ENCODE measurements around the gene PDZD7. TPM values are rescaled to one million over a fixed set of nuclear protein-coding genes. Genes with fewer than 3 reads are reported as not detected.

Gene PDZD7
- total RNA-seq, 3 donors from 2014 or later = 0.28 to 0.43 TPM; not detected in 1

DNA sequence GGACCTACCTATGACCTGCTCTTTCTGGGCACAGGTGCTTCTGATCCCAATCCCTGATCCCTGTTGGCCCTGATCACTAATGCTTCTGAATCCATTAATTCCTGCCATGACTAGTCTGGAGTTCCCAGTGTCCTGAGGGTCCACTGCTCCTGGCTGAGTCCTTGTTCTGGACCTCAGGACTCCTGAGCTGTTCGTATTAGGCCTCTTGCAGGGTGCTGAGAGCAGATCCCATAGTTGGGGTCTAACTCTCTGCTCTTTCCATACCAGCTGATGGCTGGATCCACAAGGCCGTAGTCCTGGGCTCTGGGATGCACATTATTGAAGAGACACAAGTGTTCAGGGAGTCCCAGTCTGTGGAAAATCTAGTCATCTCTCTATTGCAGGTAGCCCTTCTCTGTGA is 50.6 kb downstream of the PDZD7 start:
- H3K4me1 ChIP-seq (ENCODE audit: low read depth) = no peaks in the 10 kb centered on the region
- DNase-seq (no peak), ATAC-seq (no peak)
- H3K4me3 ChIP-seq = no peak overlapping the region
- H3K9me3 ChIP-seq = no peaks in the 10 kb centered on the region
- TF ChIP-seq, protein P1, sequence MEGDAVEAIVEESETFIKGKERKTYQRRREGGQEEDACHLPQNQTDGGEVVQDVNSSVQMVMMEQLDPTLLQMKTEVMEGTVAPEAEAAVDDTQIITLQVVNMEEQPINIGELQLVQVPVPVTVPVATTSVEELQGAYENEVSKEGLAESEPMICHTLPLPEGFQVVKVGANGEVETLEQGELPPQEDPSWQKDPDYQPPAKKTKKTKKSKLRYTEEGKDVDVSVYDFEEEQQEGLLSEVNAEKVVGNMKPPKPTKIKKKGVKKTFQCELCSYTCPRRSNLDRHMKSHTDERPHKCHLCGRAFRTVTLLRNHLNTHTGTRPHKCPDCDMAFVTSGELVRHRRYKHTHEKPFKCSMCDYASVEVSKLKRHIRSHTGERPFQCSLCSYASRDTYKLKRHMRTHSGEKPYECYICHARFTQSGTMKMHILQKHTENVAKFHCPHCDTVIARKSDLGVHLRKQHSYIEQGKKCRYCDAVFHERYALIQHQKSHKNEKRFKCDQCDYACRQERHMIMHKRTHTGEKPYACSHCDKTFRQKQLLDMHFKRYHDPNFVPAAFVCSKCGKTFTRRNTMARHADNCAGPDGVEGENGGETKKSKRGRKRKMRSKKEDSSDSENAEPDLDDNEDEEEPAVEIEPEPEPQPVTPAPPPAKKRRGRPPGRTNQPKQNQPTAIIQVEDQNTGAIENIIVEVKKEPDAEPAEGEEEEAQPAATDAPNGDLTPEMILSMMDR (IDR thresholded peaks at IDR 0.05) = no peak
- intact Hi-C loops (cut with DNase I, micrococcal nuclease) = no loop called here
- H3K36me3 ChIP-seq (ENCODE audit: low read depth) = peaks cover 7% of the 10 kb centered on the region

DNA sequence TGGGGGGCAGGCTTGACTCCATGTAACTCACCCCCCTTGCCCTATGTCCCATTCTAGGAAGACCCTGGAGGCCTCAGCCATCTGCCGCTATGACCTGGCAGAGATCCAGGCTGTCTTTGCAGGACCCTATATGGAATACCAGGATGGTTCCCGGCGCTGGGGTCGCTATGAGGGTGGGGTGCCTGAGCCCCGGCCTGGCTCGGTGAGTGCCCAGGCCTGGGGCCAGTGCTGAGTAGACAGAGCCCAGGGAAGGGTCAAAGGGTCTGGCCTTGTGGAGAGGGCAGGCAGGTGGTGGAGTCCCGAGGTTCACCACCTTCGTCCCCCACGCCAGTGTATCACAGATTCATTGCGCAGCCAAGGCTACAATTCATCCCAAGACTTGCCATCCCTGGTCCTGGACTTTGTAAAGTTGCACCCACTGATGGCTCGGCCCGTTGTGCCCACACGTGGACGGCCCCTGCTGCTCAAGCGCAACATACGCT is 51.1 kb downstream of the PDZD7 start:
- Histone ChIP-seq H3K4me1 (ENCODE audit: low read depth) (no peaks in the 10 kb centered on the region), H3K9me3 (no peaks in the 10 kb centered on the region), H3K36me3 (ENCODE audit: low read depth) (peaks cover 7% of the 10 kb centered on the region), H3K4me3 (no peak overlapping the region)
- ATAC-seq (no peak), DNase-seq (no peak)
- TF ChIP-seq, protein P1 (IDR thresholded peaks at IDR 0.05) = no peak
- intact Hi-C loops (cut with DNase I, micrococcal nuclease) = no loop called here

DNA sequence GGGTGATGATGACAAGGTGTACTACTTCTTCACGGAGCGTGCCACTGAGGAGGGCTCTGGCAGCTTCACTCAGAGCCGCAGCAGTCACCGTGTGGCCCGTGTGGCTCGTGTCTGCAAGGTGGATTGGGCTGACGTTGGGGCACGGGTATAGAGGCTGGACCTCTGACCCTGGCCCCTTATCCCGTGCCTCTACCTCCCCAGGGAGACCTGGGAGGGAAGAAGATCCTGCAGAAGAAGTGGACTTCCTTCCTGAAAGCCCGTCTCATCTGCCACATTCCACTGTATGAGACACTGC is 52.1 kb downstream of the PDZD7 start:
- no peak for ATAC-seq
- Histone ChIP-seq H3K4me3 (no peak overlapping the region), H3K36me3 (ENCODE audit: low read depth) (peaks cover 7% of the 10 kb centered on the region), H3K4me1 (ENCODE audit: low read depth) (no peaks in the 10 kb centered on the region), H3K9me3 (no peaks in the 10 kb centered on the region)
- intact Hi-C loops (cut with DNase I, micrococcal nuclease) = no loop called here
- TF ChIP-seq, protein P1 (IDR thresholded peaks at IDR 0.05) = no peak
- no peak for DNase-seq

DNA sequence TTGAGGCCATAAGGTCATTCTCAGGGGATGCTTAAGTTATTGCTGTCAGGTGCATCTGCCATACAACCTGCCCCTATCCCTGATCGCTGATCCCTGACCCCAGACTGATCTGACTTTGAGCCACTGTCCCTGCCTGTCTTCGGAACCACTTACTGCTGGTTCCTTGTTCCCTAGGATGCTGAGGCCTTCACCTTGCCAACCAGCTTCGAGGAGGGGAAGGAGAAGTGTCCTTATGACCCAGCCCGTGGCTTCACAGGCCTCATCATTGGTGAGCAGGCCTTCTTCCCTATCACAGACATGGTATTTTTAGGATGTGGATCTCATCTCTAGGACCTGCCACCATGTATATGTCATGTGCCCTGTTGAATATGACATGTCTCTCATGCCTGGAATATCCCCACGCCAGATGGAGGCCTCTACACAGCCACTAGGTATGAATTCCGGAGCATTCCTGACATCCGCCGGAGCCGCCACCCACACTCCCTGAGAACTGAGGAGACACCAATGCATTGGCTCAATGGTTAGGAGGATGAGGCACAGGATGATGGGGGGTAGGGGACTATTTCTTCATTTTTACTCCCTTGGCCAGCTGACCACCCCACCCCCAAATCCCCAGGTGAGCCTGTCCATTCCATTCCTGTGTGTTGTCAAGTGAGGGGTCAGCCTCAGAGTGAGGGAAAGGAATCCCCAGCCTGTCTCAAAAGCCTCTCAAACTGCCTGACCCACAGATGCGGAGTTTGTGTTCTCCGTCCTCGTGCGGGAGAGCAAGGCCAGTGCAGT is 52.6 kb downstream of the PDZD7 start:
- Histone ChIP-seq H3K36me3 (ENCODE audit: low read depth) (peaks cover 7% of the 10 kb centered on the region), H3K4me1 (ENCODE audit: low read depth) (no peaks in the 10 kb centered on the region), H3K9me3 (no peaks in the 10 kb centered on the region), H3K4me3 (no peak overlapping the region)
- intact Hi-C loops (cut with DNase I, micrococcal nuclease) = no loop called here
- TF ChIP-seq, protein P1 (IDR thresholded peaks at IDR 0.05) = no peak
- no peak for ATAC-seq
- DNase-seq = no peak

DNA sequence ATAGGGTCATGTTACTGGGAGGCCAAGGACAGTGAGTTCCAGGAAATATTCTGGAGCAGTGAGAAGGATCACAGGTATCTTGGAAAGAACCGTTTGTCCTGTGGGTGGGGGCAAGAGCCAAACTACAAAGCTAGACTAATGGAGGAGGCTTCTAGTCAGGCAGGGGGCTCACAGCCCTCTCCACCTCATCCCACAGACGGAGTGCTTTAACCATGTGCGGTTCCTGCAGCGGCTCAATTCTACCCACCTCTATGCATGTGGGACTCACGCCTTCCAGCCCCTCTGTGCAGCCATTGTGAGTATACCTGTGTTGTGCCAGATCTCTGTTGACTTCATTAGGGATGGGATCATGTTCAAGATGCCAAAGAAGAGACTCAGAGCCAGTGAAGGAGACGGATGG is 53.5 kb downstream of the PDZD7 start:
- H3K4me1 ChIP-seq (ENCODE audit: low read depth) = peaks cover under 1% of the 10 kb centered on the region
- H3K4me3 ChIP-seq = no peak overlapping the region
- DNase-seq = no peak
- H3K9me3 ChIP-seq = no peaks in the 10 kb centered on the region
- no peak for ATAC-seq
- intact Hi-C loops (cut with DNase I, micrococcal nuclease) = no loop called here
- TF ChIP-seq, protein P1 (IDR thresholded peaks at IDR 0.05) = no peak
- peaks cover 7% of the 10 kb centered on the region for H3K36me3 ChIP-seq (ENCODE audit: low read depth)
